MM.1S (cell line): Measurements from ENCODE around the gene NAALADL2.

Source experiments
- DNase-seq: peaks from one replicate; pipeline ENCODE4 v3.0.0-alpha.2; 2015
- H2AFZ ChIP-seq: fragments of 300-600 bp; sonication (generic); 2 replicates; pipeline ENCODE4 v1.6.0; 2016; ENCODE audit warnings: antibody characterized with exemption, low read length
- H3F3A ChIP-seq: fragments of 300-600 bp; sonication (generic); 2 replicates; pipeline ENCODE4 v1.6.1; 2016; ENCODE audit warnings: mild to moderate bottlenecking, antibody characterized with exemption, low read length, moderate library complexity, mixed read lengths; ENCODE audit not compliant: insufficient read depth
- H3K27ac ChIP-seq: fragments of 300-600 bp; sonication (generic); 2 replicates; pipeline ENCODE4 v1.5.1; 2016; ENCODE audit warnings: mild to moderate bottlenecking, low read length
- H3K27me3 ChIP-seq: fragments of 300-600 bp; sonication (generic); replicated peaks from 2 replicates; pipeline ENCODE4 v1.6.0; 2016; ENCODE audit warnings: low read length; ENCODE audit not compliant: insufficient read depth
- H3K36me3 ChIP-seq: fragments of 300-600 bp; sonication (generic); replicated peaks from 2 replicates; pipeline ENCODE4 v1.6.1; 2016; ENCODE audit warnings: mild to moderate bottlenecking, low read length, mixed read lengths; ENCODE audit not compliant: insufficient read depth
- H3K4me1 ChIP-seq: fragments of 300-600 bp; sonication (generic); 2 replicates; pipeline ENCODE4 v1.6.1; 2016; ENCODE audit warnings: low read length, mixed read lengths
- H3K4me2 ChIP-seq: fragments of 300-600 bp; sonication (generic); 2 replicates; pipeline ENCODE4 v1.6.0; 2016; ENCODE audit warnings: low read depth, low read length
- H3K4me3 ChIP-seq: fragments of 300-600 bp; sonication (generic); 2 replicates; pipeline ENCODE4 v1.5.1; 2016; ENCODE audit warnings: low read length, mixed read lengths
- H3K79me2 ChIP-seq: fragments of 300-600 bp; sonication (generic); 2 replicates; pipeline ENCODE4 v1.6.1; 2016; ENCODE audit warnings: mixed run types, low read length, mixed read lengths
- H3K9ac ChIP-seq: fragments of 300-600 bp; sonication (generic); 2 replicates; pipeline ENCODE4 v1.6.1; 2016; ENCODE audit warnings: low read length, mixed read lengths
- H3K9me2 ChIP-seq: fragments of 300-600 bp; sonication (generic); replicated peaks from 2 replicates; pipeline ENCODE4 v1.6.1; 2016; ENCODE audit warnings: mild to moderate bottlenecking, low read length, mixed read lengths; ENCODE audit not compliant: insufficient read depth
- H3K9me3 ChIP-seq: fragments of 300-600 bp; sonication (generic); replicated peaks from 2 replicates; pipeline ENCODE4 v1.6.1; 2016; ENCODE audit warnings: mild to moderate bottlenecking, low read length, mixed read lengths; ENCODE audit not compliant: insufficient read depth
- H4K20me1 ChIP-seq: fragments of 300-600 bp; sonication (generic); 2 replicates; pipeline ENCODE4 v1.6.1; 2016; ENCODE audit warnings: mild to moderate bottlenecking, low read length, moderate library complexity, mixed read lengths; ENCODE audit not compliant: insufficient read depth
- EZH2 ChIP-seq: fragments of 300-600 bp; sonication (generic); optimal IDR thresholded peaks from 2 replicates; pipeline ENCODE3; 2017; ENCODE audit warnings: low read depth, mild to moderate bottlenecking, antibody characterized with exemption, low read length, mixed read lengths
- EZH2phosphoT487 ChIP-seq: fragments of 300-600 bp; sonication (generic); IDR thresholded peaks from 2 replicates; pipeline ENCODE4 v1.6.1; 2018; ENCODE audit warnings: antibody characterized with exemption, low read length
- TF ChIP-seq, protein P1 (sequence below): fragments of 300-600 bp; sonication (generic); IDR thresholded peaks from 2 replicates; pipeline ENCODE4 v1.5.1; 2016; ENCODE audit warnings: antibody characterized with exemption, low read length, mixed read lengths

NAALADL2 gene

DNA sequence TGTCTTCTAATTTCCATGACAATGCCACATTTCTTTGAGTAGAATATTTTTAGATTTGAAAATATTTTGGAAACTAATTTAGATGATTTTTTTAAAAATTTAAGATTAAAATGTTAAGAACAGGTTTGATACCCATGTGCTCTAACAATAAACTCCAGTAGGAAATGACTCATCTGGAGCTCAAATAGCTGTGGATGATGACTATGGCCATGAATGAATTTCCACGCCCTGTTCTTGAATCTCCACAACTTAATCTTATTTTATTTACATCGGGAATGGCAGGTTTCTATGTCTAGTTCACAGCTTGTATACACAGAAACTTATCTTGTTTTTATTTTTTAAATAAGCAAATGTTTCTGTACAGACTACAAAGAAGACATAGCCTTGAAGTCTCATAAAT lies 726.8 kb downstream of the NAALADL2 start:
- no peaks in the 10 kb centered on the region for H3K4me1 ChIP-seq
- no peak overlapping the region for H3K4me2 ChIP-seq
- no peak for DNase-seq
- no peak overlapping the region for H2AFZ ChIP-seq
- no peak overlapping the region for H3K4me3 ChIP-seq
- H3K9me2 ChIP-seq, result no peaks in the 10 kb centered on the region; the same call in 1 of the 2 replicates
- H3K27ac ChIP-seq, result no peak overlapping the region
- H4K20me1 ChIP-seq, result no peaks in the 10 kb centered on the region
- no peaks in the 10 kb centered on the region for H3K36me3 ChIP-seq
- H3K27me3 ChIP-seq, result no peaks in the 10 kb centered on the region
- H3K9ac ChIP-seq, result no peak overlapping the region
- TF ChIP-seq EZH2, result no peak
- TF ChIP-seq EZH2phosphoT487, result no peak
- TF ChIP-seq, protein P1, sequence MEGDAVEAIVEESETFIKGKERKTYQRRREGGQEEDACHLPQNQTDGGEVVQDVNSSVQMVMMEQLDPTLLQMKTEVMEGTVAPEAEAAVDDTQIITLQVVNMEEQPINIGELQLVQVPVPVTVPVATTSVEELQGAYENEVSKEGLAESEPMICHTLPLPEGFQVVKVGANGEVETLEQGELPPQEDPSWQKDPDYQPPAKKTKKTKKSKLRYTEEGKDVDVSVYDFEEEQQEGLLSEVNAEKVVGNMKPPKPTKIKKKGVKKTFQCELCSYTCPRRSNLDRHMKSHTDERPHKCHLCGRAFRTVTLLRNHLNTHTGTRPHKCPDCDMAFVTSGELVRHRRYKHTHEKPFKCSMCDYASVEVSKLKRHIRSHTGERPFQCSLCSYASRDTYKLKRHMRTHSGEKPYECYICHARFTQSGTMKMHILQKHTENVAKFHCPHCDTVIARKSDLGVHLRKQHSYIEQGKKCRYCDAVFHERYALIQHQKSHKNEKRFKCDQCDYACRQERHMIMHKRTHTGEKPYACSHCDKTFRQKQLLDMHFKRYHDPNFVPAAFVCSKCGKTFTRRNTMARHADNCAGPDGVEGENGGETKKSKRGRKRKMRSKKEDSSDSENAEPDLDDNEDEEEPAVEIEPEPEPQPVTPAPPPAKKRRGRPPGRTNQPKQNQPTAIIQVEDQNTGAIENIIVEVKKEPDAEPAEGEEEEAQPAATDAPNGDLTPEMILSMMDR, result no peak
- no peaks in the 10 kb centered on the region for H3F3A ChIP-seq
- H3K79me2 ChIP-seq, result no peaks in the 10 kb centered on the region
- H3K9me3 ChIP-seq, result no peaks in the 10 kb centered on the region

DNA sequence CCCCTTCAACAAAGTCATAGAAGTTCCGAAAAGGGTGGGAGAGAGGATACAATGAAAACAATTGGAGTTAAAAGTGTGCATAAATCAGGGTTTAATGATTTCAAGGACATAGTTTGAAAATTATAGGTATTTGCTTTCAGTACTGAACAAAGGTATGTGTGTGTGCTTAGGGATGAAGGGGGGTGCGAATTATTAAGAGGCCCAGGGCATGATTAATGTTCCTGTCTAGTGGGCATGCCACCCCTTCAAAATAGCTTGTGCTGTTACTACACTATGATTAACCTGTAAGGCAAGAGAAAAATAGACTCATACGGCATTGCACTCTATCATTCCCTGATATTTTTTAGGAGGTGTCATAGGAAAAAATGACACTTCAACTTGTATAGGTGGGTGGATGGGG lies 731.6 kb downstream of the NAALADL2 start:
- Histone ChIP-seq H3F3A (no peaks in the 10 kb centered on the region), H3K27ac (no peak overlapping the region), H3K9ac (no peak overlapping the region), H3K4me3 (no peak overlapping the region), H3K4me1 (no peaks in the 10 kb centered on the region), H3K79me2 (no peaks in the 10 kb centered on the region), H2AFZ (no peak overlapping the region), H3K27me3 (no peaks in the 10 kb centered on the region), H3K4me2 (no peak overlapping the region), H3K9me2 (no peaks in the 10 kb centered on the region), H3K36me3 (no peaks in the 10 kb centered on the region), H3K9me3 (no peaks in the 10 kb centered on the region), H4K20me1 (no peaks in the 10 kb centered on the region)
- DNase-seq, result no peak
- TF ChIP-seq, protein P1, result no peak
- TF ChIP-seq EZH2 (no peak), EZH2phosphoT487 (no peak)

DNA sequence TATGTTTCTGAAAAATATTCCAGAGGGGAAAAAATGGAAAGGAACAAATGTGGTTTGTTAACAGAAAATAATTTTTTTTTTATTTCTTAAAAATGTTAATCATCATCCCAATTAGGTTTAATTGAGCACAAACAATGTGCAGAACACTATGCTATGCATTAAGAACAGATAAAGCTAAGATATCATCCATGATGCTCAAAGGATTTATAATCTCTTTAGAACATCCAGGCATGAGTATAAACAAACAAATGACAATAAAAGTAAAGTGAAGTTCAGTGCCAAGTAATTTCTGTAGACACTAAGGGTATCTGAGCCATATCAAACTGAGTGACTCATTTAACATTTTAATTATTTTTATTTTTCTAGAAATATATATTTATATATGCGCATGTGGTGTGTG lies 732.2 kb downstream of the NAALADL2 start:
- H3K4me1 ChIP-seq, result no peaks in the 10 kb centered on the region
- no peak for TF ChIP-seq EZH2
- TF ChIP-seq EZH2phosphoT487, result no peak
- TF ChIP-seq, protein P1, result no peak
- H3K4me2 ChIP-seq, result no peak overlapping the region
- no peaks in the 10 kb centered on the region for H3F3A ChIP-seq
- no peaks in the 10 kb centered on the region for H3K27me3 ChIP-seq
- no peak overlapping the region for H2AFZ ChIP-seq
- no peaks in the 10 kb centered on the region for H3K9me3 ChIP-seq
- H3K4me3 ChIP-seq, result no peak overlapping the region
- H3K36me3 ChIP-seq, result no peaks in the 10 kb centered on the region
- H3K9me2 ChIP-seq, result no peaks in the 10 kb centered on the region
- H3K9ac ChIP-seq, result no peak overlapping the region
- no peaks in the 10 kb centered on the region for H3K79me2 ChIP-seq
- no peak for DNase-seq
- no peaks in the 10 kb centered on the region for H4K20me1 ChIP-seq
- no peak overlapping the region for H3K27ac ChIP-seq
